Measurements from ENCODE around the gene GRIK2. TPM values are rescaled to one million over a fixed set of nuclear protein-coding genes. Genes with fewer than 3 reads are reported as not detected.

The GRIK2 gene
- total RNA-seq, 1 experiment from 2014 or later: 0.70 TPM

DNA sequence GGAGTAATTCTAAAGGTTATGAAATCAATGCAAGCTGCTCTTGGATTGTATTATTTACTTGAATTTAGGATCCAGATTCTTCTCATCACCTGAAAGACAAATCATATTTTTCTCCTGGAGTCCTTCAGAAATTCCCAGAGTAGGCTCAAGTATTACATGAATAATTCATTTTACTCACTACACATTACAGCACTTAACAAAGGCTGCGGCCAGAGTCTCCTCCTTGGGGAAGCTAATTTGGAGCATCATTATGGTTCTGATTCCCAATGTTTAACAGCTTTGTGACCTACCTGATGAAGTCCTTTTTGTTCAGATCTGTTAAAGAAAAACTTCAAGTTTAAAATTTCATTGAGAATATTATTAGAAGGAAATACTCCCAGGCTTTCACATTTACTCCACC is 28.7 kb downstream of the GRIK2 start:
- no peak overlapping the region for H2BK120ac ChIP-seq (ENCODE audit: low read depth, low read length, poor library complexity, severe bottlenecking)
- no peak overlapping the region for H3T11ph ChIP-seq (ENCODE audit: low read length)
- no peaks in the 10 kb centered on the region for H3K9me3 ChIP-seq (ENCODE audit: control insufficient read depth, low read depth, low read length)
- no peak overlapping the region for H3K27ac Mint-ChIP-seq
- no peak overlapping the region for H2AFZ ChIP-seq (ENCODE audit: low read length)
- H2BK20ac ChIP-seq (ENCODE audit: low read depth, low read length, poor library complexity, severe bottlenecking): no peak overlapping the region
- H3K23me2 ChIP-seq (ENCODE audit: insufficient read length, low read depth, low read length, poor library complexity, severe bottlenecking): no peaks in the 10 kb centered on the region
- no peaks in the 10 kb centered on the region for H3K9me3 Mint-ChIP-seq
- no peak overlapping the region for H4K5ac ChIP-seq (ENCODE audit: insufficient read length, low read depth, low read length)
- no peak overlapping the region for H3K4ac ChIP-seq (ENCODE audit: low read depth, low read length)
- no peak overlapping the region for H2BK15ac ChIP-seq (ENCODE audit: low read depth, low read length)
- H3K27ac ChIP-seq (ENCODE audit: insufficient read length, low read depth, low read length): no peak overlapping the region
- no peaks in the 10 kb centered on the region for H3K79me1 ChIP-seq (ENCODE audit: insufficient read depth, low read depth, low read length, poor library complexity, severe bottlenecking)
- no peaks in the 10 kb centered on the region for H3K27me3 Mint-ChIP-seq (ENCODE audit: low read depth)
- H3K56ac ChIP-seq (ENCODE audit: insufficient read length, low read depth, low read length): no peak overlapping the region
- H3K79me2 ChIP-seq (ENCODE audit: insufficient read depth, low read length): no peaks in the 10 kb centered on the region
- H4K20me1 ChIP-seq (ENCODE audit: control insufficient read depth, insufficient read depth, insufficient read length): no peaks in the 10 kb centered on the region
- H3K4me1 ChIP-seq (ENCODE audit: insufficient read depth, low read length): no peaks in the 10 kb centered on the region
- H3K23ac ChIP-seq (ENCODE audit: insufficient read length, low read depth, low read length): no peak overlapping the region
- peaks cover 6 to 7% of the 10 kb centered on the region in 2 experiments for H3K4me1 Mint-ChIP-seq
- H3K9ac ChIP-seq (ENCODE audit: extremely low read depth, insufficient read length, low read length): no peak overlapping the region
- H3K4me3 Mint-ChIP-seq: no peak overlapping the region
- no CpG with 5 or more reads among the region's 1 CpG for WGBS (ENCODE audit: extremely low coverage, insufficient read length, low lambda C conversion rate)
- no peak for DNase-seq
- H3K27me3 ChIP-seq (ENCODE audit: insufficient read depth, low read length): no peaks in the 10 kb centered on the region
- H4K91ac ChIP-seq (ENCODE audit: insufficient read length, low read depth, low read length): no peak overlapping the region
- H2BK5ac ChIP-seq (ENCODE audit: insufficient read length, low read length): no peak overlapping the region
- H3K18ac ChIP-seq (ENCODE audit: insufficient read length, low read depth, low read length): no peak overlapping the region
- no peak overlapping the region for H2BK12ac ChIP-seq (ENCODE audit: insufficient read length, low read depth, low read length)
- peaks cover 0 to 2% (median 0%) of the 10 kb centered on the region in 3 experiments; a peak in 1 of 7 replicates for H3K36me3 Mint-ChIP-seq (ENCODE audit: insufficient read depth in 1 of 3, low read depth in 3 of 3)
- no peak overlapping the region for H4K8ac ChIP-seq (replicated peaks; ENCODE audit: insufficient read length, low read depth, low read length)
- H2AK5ac ChIP-seq (ENCODE audit: insufficient read length, low read length): no peak overlapping the region
- H3K4me2 ChIP-seq (ENCODE audit: insufficient read depth, insufficient read length, low read length): no peak overlapping the region
- H3K14ac ChIP-seq (ENCODE audit: insufficient read depth, low read length): no peak overlapping the region
- no peak for TF ChIP-seq CTCF (conservative IDR thresholded peaks at IDR 0.05)

Data from H9 (cell line).